DND-41 (cell line): Measurements from ENCODE around the gene RIOK1.

Source experiments
- ATAC-seq: fragments of 200-7000 bp; cut with Tn5 transposase; 3 replicates; pipeline ENCODE4 v1.9.1; 2021; ENCODE audit warnings: low read depth; ENCODE audit not compliant: insufficient read depth
- DNase-seq: peaks from one replicate; pipeline ENCODE4 v3.0.0-alpha.2; 2020
- H2AFZ ChIP-seq: 2 replicates; pipeline ENCODE4 v1.6.0; 2012; ENCODE audit warnings: low read depth, low read length
- H3K27ac ChIP-seq: 2 replicates; pipeline ENCODE4 v1.5.1; 2012; ENCODE audit warnings: low read length, inconsistent platforms
- H3K27me3 ChIP-seq: fragments of 200-600 bp; sonication (generic); 2 replicates; pipeline ENCODE4 v1.6.0; 2012; ENCODE audit warnings: low read length, mild to moderate bottlenecking, inconsistent platforms; ENCODE audit not compliant: insufficient read depth, poor library complexity
- H3K36me3 ChIP-seq: 2 replicates; pipeline ENCODE4 v1.5.1; 2012; ENCODE audit warnings: low read length, inconsistent platforms; ENCODE audit not compliant: insufficient read depth
- H3K4me1 ChIP-seq: 2 replicates; pipeline ENCODE4 v1.5.1; 2012; ENCODE audit warnings: mild to moderate bottlenecking, low read length; ENCODE audit not compliant: insufficient read depth
- H3K4me2 ChIP-seq: 2 replicates; pipeline ENCODE4 v1.6.0; 2012; ENCODE audit warnings: mild to moderate bottlenecking, moderate library complexity, low read length, inconsistent platforms; ENCODE audit not compliant: insufficient read depth
- H3K4me3 ChIP-seq, 2 experiments: fragments of 200-600 bp in 1 of 2; shearing (Covaris generic) in 1 of 2; 2 replicates each; pipeline ENCODE4 v1.5.1; 2012 to 2016; ENCODE audit warnings: inconsistent platforms in 2 of 2, low read length in 2 of 2, mild to moderate bottlenecking in 2 of 2, low read depth in 1 of 2, moderate library complexity in 1 of 2
- H3K79me2 ChIP-seq: 2 replicates; pipeline ENCODE4 v1.6.0; 2012; ENCODE audit warnings: low read length, inconsistent platforms; ENCODE audit not compliant: insufficient read depth
- H3K9ac ChIP-seq: 2 replicates; pipeline ENCODE4 v1.6.0; 2012; ENCODE audit warnings: low read depth, mild to moderate bottlenecking, inconsistent platforms, low read length, moderate library complexity
- H3K9me3 ChIP-seq: 2 replicates; pipeline ENCODE4 v1.5.1; 2012; ENCODE audit warnings: low read length, moderate library complexity, mild to moderate bottlenecking, inconsistent platforms; ENCODE audit not compliant: insufficient read depth, severe bottlenecking
- H4K20me1 ChIP-seq: 2 replicates; pipeline ENCODE4 v1.6.0; 2012; ENCODE audit warnings: low read length; ENCODE audit not compliant: insufficient read depth
- EZH2 ChIP-seq: IDR thresholded peaks from 3 replicates; pipeline ENCODE4 v1.6.1; 2012; ENCODE audit warnings: borderline replicate concordance, low read depth, mild to moderate bottlenecking, moderate library complexity, low read length, inconsistent platforms; ENCODE audit not compliant: severe bottlenecking
- TF ChIP-seq, protein P1 (sequence below): IDR thresholded peaks from 2 replicates; pipeline ENCODE4 v1.5.1; 2012; ENCODE audit warnings: borderline replicate concordance, low read length, moderate library complexity, mild to moderate bottlenecking; ENCODE audit not compliant: poor library complexity, severe bottlenecking; ENCODE audit errors: extremely low read depth

The RIOK1 gene

DNA sequence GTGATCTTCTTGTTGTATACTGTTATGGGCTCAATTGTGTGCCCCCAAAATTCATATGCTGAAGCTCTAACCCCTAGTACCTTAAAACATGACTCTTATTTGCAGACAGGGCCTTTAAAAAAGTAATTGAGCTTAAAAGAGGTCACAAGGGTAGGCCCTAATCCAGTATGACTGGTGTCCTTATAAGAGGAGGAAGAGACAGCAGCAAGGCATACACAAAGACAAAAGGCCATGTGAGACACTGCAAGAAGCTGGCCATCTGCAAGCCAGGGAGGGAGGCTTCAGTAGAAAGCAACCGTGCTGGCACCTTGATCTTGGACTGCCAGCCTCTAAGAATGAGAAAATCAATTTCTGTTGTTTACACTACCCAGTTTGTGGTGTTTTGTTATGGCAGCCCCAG, 8.5 kb upstream of the RIOK1 start:
- H3K9me3 ChIP-seq, result no peaks in the 10 kb centered on the region
- H2AFZ ChIP-seq, result no peak overlapping the region
- H3K4me3 ChIP-seq, result no peak overlapping the region
- no peaks in the 10 kb centered on the region for H3K36me3 ChIP-seq
- no peak for ATAC-seq
- H3K27ac ChIP-seq, result no peak overlapping the region
- no peak overlapping the region for H3K4me2 ChIP-seq
- H3K9ac ChIP-seq, result no peak overlapping the region
- H3K27me3 ChIP-seq, result no peaks in the 10 kb centered on the region
- DNase-seq, result no peak
- no peaks in the 10 kb centered on the region for H3K4me1 ChIP-seq
- H3K79me2 ChIP-seq, result no peaks in the 10 kb centered on the region
- no peaks in the 10 kb centered on the region for H4K20me1 ChIP-seq
- TF ChIP-seq EZH2, result no peak
- TF ChIP-seq, protein P1, sequence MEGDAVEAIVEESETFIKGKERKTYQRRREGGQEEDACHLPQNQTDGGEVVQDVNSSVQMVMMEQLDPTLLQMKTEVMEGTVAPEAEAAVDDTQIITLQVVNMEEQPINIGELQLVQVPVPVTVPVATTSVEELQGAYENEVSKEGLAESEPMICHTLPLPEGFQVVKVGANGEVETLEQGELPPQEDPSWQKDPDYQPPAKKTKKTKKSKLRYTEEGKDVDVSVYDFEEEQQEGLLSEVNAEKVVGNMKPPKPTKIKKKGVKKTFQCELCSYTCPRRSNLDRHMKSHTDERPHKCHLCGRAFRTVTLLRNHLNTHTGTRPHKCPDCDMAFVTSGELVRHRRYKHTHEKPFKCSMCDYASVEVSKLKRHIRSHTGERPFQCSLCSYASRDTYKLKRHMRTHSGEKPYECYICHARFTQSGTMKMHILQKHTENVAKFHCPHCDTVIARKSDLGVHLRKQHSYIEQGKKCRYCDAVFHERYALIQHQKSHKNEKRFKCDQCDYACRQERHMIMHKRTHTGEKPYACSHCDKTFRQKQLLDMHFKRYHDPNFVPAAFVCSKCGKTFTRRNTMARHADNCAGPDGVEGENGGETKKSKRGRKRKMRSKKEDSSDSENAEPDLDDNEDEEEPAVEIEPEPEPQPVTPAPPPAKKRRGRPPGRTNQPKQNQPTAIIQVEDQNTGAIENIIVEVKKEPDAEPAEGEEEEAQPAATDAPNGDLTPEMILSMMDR, result no peak

DNA sequence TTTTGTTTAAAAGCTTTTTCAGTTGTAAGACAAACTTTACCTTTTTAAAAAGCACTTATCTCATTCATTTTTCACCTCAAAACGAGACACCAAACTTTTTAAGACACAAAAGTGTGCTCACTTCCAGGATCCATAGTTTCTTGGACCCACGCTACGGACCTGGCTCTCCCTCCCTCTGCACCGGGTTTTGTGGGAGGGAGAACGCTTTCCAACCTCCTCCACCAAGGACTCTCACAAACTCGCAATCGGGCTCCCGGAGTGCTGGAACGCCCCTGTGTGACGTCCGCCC, 502 bp upstream of the RIOK1 start:
- Histone ChIP-seq H3K9ac (peak overlapping the region; percentile 78), H3K27ac (peak overlapping the region; percentile 89), H3K4me2 (peak overlapping the region; percentile 99), H3K4me3 (peak overlapping the region; percentile 75 to 81; a peak in 3 of 4 replicates), H3K36me3 (peaks cover 20% of the 10 kb centered on the region; the same call in 1 of the 2 replicates), H3K27me3 (no peaks in the 10 kb centered on the region), H3K4me1 (peaks cover 30% of the 10 kb centered on the region), H3K79me2 (peaks cover 43% of the 10 kb centered on the region), H3K9me3 (no peaks in the 10 kb centered on the region), H2AFZ (peak overlapping the region; percentile 88), H4K20me1 (peaks cover 14% of the 10 kb centered on the region; the same call in 1 of the 2 replicates)
- ATAC-seq, result no peak
- no peak for TF ChIP-seq EZH2
- TF ChIP-seq, protein P1, result no peak
- no peak for DNase-seq

DNA sequence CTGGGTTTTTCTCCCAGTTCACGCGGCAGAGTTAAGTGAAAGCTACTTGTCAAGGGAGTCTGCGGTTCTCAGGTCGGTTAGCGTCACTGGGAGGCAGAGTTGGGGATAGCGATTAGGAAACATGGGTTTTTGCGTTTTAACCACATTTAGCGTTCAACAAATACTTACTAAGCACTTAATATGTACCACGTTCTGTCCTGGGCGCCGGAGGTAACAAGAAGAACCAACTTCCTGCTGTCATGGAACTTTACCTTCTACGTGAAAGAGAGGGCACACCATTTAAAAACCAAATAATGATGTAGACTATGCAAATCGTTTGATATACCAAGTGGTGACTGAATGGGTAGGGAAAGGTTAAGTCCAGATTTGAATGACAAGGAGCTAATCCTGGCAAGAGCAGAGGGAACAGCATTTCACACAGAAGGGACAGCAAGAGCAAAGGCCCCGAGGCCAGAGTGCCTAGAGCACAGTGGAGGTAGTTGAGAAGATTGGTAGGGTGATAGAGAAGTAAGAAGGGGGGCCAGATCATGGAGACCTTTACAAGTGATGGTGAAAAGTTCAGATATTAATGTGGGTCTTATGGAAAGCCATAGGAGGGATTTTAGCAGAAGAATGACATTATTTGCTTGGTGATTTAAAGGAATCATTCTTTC, 744 bp downstream of the RIOK1 start:
- H3K9me3 ChIP-seq, result no peaks in the 10 kb centered on the region
- H3K27ac ChIP-seq, result peak overlapping the region; percentile 89
- TF ChIP-seq, protein P1, result peak; percentile 54
- TF ChIP-seq EZH2, result no peak
- H3K4me3 ChIP-seq, result peak overlapping the region; percentile 75 to 81
- peak overlapping the region; percentile 88 for H2AFZ ChIP-seq
- H4K20me1 ChIP-seq, result peaks cover 14% of the 10 kb centered on the region; the same call in 1 of the 2 replicates
- peaks cover 33% of the 10 kb centered on the region for H3K4me1 ChIP-seq
- DNase-seq, result no peak
- peak; percentile 29; the same call in 2 of the 3 replicates for ATAC-seq
- H3K9ac ChIP-seq, result peak overlapping the region; percentile 78
- H3K79me2 ChIP-seq, result peaks cover 43% of the 10 kb centered on the region
- peak overlapping the region; percentile 99 for H3K4me2 ChIP-seq
- peaks cover 30% of the 10 kb centered on the region for H3K36me3 ChIP-seq
- no peaks in the 10 kb centered on the region for H3K27me3 ChIP-seq
